Measurements from ENCODE around the gene NOL9. TPM values are rescaled to one million over a fixed set of nuclear protein-coding genes. Genes with fewer than 3 reads are reported as not detected.

Gene NOL9
- total RNA-seq, 6 experiments from 2014 or later, result 8.9 to 13.1 (median 10.7) TPM

- Histone ChIP-seq H3K4me3 (peak overlapping the region; percentile 74 to 95 (median 91)), H3K27ac (peak overlapping the region; percentile 87 to 93 (median 92)), H3K4me1 (peaks cover 0 to 45% (median 24%) of the 10 kb centered on the region in 4 donors), H3K9me3 (no peaks in the 10 kb centered on the region), H3K36me3 (no peaks in the 10 kb centered on the region), H3K27me3 (no peaks in the 10 kb centered on the region)
- ATAC-seq (peak; percentile 0 to 49 (median 22)), DNase-seq (peak; percentile 46 to 84 (median 79))
- intact Hi-C loops (cut with DNase I), result no loop called here
- TF ChIP-seq POLR2A (IDR thresholded peaks at IDR 0.05) (peak; percentile 11), CTCF (IDR thresholded peaks at IDR 0.05) (no peak)
- WGBS (ENCODE audit: insufficient coverage, low coverage, low lambda C conversion rate, missing lambda C conversion rate), result 52% methylated on average over 4 of the region's 19 CpGs
These were observed 26.5 kb upstream of the NOL9 start for GRCh38 chr1:6580593-6581409.

- DNase-seq (no peak), ATAC-seq (peak in 1 of 4 donors; percentile 1)
- peak overlapping the region; percentile 74 to 95 (median 91) for H3K4me3 ChIP-seq
- H3K27ac ChIP-seq, result peak overlapping the region; percentile 87 to 93 (median 92)
- WGBS (ENCODE audit: insufficient coverage, low coverage, low lambda C conversion rate, missing lambda C conversion rate), result 0% methylated on average over 16 of the region's 30 CpGs
- peaks cover 0 to 45% (median 24%) of the 10 kb centered on the region in 4 donors for H3K4me1 ChIP-seq
- H3K27me3 ChIP-seq, result no peaks in the 10 kb centered on the region
- H3K36me3 ChIP-seq, result no peaks in the 10 kb centered on the region
- intact Hi-C loops (cut with DNase I), result no loop called here
- H3K9me3 ChIP-seq, result no peaks in the 10 kb centered on the region
- TF ChIP-seq POLR2A (IDR thresholded peaks at IDR 0.05), result no peak
- TF ChIP-seq CTCF (IDR thresholded peaks at IDR 0.05), result no peak
These were observed 25.8 kb upstream of the NOL9 start for GRCh38 chr1:6580119-6580592.

GRCh38 chr1:6579374-6580118, 25.2 kb upstream of the NOL9 start, which contains the start of gene ZBTB48:
TSS of gene ZBTB48 (plus strand) at chr1:6579994. CDS start at chr1:6580610, 616 bp downstream.
- 68% methylated on average over 5 of the region's 58 CpGs for WGBS (ENCODE audit: insufficient coverage, low coverage, low lambda C conversion rate, missing lambda C conversion rate)
- DNase-seq (peak; percentile 100), ATAC-seq (peak; percentile 90 to 94 (median 92))
- H3K9me3 ChIP-seq, result no peaks in the 10 kb centered on the region
- TF ChIP-seq CTCF (IDR thresholded peaks at IDR 0.05), result no peak
- TF ChIP-seq POLR2A (IDR thresholded peaks at IDR 0.05), result peak; percentile 92
- H3K4me3 ChIP-seq, result peak within 1 kb of the TSS; percentile 74 to 95 (median 91)
- intact Hi-C loops (cut with DNase I), result no loop called here
- H3K27ac ChIP-seq, result peak within 1 kb of the TSS; percentile 87 to 93 (median 92)
- H3K36me3 ChIP-seq, result no peaks in the 10 kb centered on the region
- H3K27me3 ChIP-seq, result no peaks in the 10 kb centered on the region
- H3K4me1 ChIP-seq, result peaks cover 0 to 45% (median 24%) of the 10 kb centered on the region in 4 donors

GRCh38 chr1:6578624-6579373, 24.5 kb upstream of the NOL9 start:
- peaks cover 0 to 45% (median 24%) of the 10 kb centered on the region in 4 donors for H3K4me1 ChIP-seq
- no peaks in the 10 kb centered on the region for H3K36me3 ChIP-seq
- no peak for TF ChIP-seq CTCF (IDR thresholded peaks at IDR 0.05)
- TF ChIP-seq POLR2A (IDR thresholded peaks at IDR 0.05), result no peak
- no peak for ATAC-seq
- no peaks in the 10 kb centered on the region for H3K9me3 ChIP-seq
- intact Hi-C loops (cut with DNase I), result no loop called here
- H3K27ac ChIP-seq, result peak overlapping the region; percentile 87 to 93 (median 92)
- WGBS (ENCODE audit: insufficient coverage, low coverage, low lambda C conversion rate, missing lambda C conversion rate), result 86% methylated on average over 8 of the region's 14 CpGs
- DNase-seq, result no peak
- peak overlapping the region in 2 of 3 donors; percentile 74 to 95 for H3K4me3 ChIP-seq
- no peaks in the 10 kb centered on the region for H3K27me3 ChIP-seq

Measured in right lobe of liver (tissue), 6 donors.